K562 (cell line): ENCODE data around the gene LYPD5. TPM values are rescaled to one million over a fixed set of nuclear protein-coding genes. Genes with fewer than 3 reads are reported as not detected.

Source experiments
- ATF3 ChIP-seq, 2 experiments: fragments of 450-650 bp in 1 of 2; sonication (generic) in 1 of 2; formaldehyde crosslinking in 1 of 2; IDR thresholded peaks in 1 of 2; conservative IDR thresholded peaks in 1 of 2; 2 replicates each; pipeline versions ENCODE4 v1.6.1 to v1.8.1; 2016 to 2023; ENCODE audit warnings: mild to moderate bottlenecking in 2 of 2, moderate library complexity in 2 of 2, inconsistent platforms in 1 of 2, missing genetic modification reagents in 1 of 2
- BRF1 ChIP-seq: IDR thresholded peaks from 3 replicates; pipeline ENCODE4 v1.6.1; 2011; ENCODE audit warnings: borderline replicate concordance, mild to moderate bottlenecking; ENCODE audit not compliant: insufficient read length; ENCODE audit errors: extremely low read depth
- CBX1 ChIP-seq: sonication (generic); IDR thresholded peaks from 2 replicates; pipeline ENCODE4 v1.6.1; 2016; ENCODE audit warnings: antibody characterized with exemption, low read depth, mild to moderate bottlenecking
- CREB5 ChIP-seq: fragments of 250-450 bp; sonication (Bioruptor Pico); IDR thresholded peaks from 2 replicates; pipeline ENCODE4 v1.5.0; 2020; ENCODE audit warnings: mild to moderate bottlenecking
- E2F4 ChIP-seq: sonication (generic); formaldehyde crosslinking; IDR thresholded peaks from 2 replicates; pipeline ENCODE4 v1.8.0; 2022; ENCODE audit warnings: mild to moderate bottlenecking, low read depth, missing genetic modification reagents
- EP300 ChIP-seq: IDR thresholded peaks from 2 replicates; pipeline ENCODE4 v1.6.1; 2012; ENCODE audit warnings: low read length, improper control_type of control experiment
- FOXM1 ChIP-seq, 2 experiments: fragments of 450-650 bp in 1 of 2; sonication (generic) in 1 of 2; formaldehyde crosslinking in 1 of 2; IDR thresholded peaks; 2 replicates each; pipeline versions ENCODE4 v1.6.1 to v1.9.0; 2017 to 2022; ENCODE audit warnings: low read depth in 2 of 2, mild to moderate bottlenecking in 2 of 2, missing genetic modification reagents in 1 of 2, moderate library complexity in 1 of 2
- HNRNPLL ChIP-seq: fragments of 200-400 bp; formaldehyde crosslinking; IDR thresholded peaks from 2 replicates; pipeline ENCODE4 v1.6.1; 2017; ENCODE audit warnings: low read length, low read depth, mild to moderate bottlenecking; ENCODE audit not compliant: poor library complexity, severe bottlenecking
- MAZ ChIP-seq, 2 experiments: fragments of 450-650 bp in 1 of 2; sonication (generic) in 1 of 2; formaldehyde crosslinking; IDR thresholded peaks in 1 of 2; conservative IDR thresholded peaks in 1 of 2; 2 replicates each; pipeline versions ENCODE4 v1.4.0 to v1.5.0; 2020; ENCODE audit warnings: mild to moderate bottlenecking in 1 of 2, missing genetic modification reagents in 1 of 2
- MTA3 ChIP-seq: fragments of 450-650 bp; formaldehyde crosslinking; IDR thresholded peaks from 2 replicates; pipeline ENCODE4 v1.6.1; 2017; ENCODE audit warnings: mild to moderate bottlenecking, borderline replicate concordance
- NBN ChIP-seq: fragments of 450-650 bp; IDR thresholded peaks from 2 replicates; pipeline ENCODE4 v1.6.1; 2016; ENCODE audit warnings: low read depth, mild to moderate bottlenecking
- RHOXF2B ChIP-seq: fragments of 250-450 bp; sonication (Bioruptor Pico); conservative IDR thresholded peaks from 2 replicates; pipeline ENCODE4 v1.5.1; 2021
- SIRT6 ChIP-seq: IDR thresholded peaks from one replicate; pipeline ENCODE4 v1.6.1; 2012; ENCODE audit warnings: low read depth, mild to moderate bottlenecking, control low read depth, inconsistent platforms, low read length, moderate library complexity
- STAT6 ChIP-seq: sonication (generic); formaldehyde crosslinking; IDR thresholded peaks from 2 replicates; pipeline ENCODE4 v1.8.1; 2023; ENCODE audit warnings: mild to moderate bottlenecking, missing genetic modification reagents
- ZBTB17 ChIP-seq: fragments of 450-650 bp; formaldehyde crosslinking; IDR thresholded peaks from 2 replicates; pipeline ENCODE4 v1.4.0; 2020; ENCODE audit warnings: mild to moderate bottlenecking
- ZFP30 ChIP-seq: fragments of 250-450 bp; sonication (Bioruptor Pico); IDR thresholded peaks from 2 replicates; pipeline ENCODE4 v1.8.0; 2022; ENCODE audit warnings: moderate library complexity, mild to moderate bottlenecking, inconsistent platforms, borderline replicate concordance
- ZFX ChIP-seq: sonication (generic); formaldehyde crosslinking; IDR thresholded peaks from 2 replicates; pipeline ENCODE4 v1.8.0; 2022; ENCODE audit warnings: mild to moderate bottlenecking, missing genetic modification reagents, moderate library complexity
- ZNF174 ChIP-seq: fragments of 250-450 bp; sonication (Bioruptor Pico); IDR thresholded peaks from 2 replicates; pipeline ENCODE4 v1.4.0; 2020; ENCODE audit warnings: mild to moderate bottlenecking
- ZNF224 ChIP-seq: sonication (generic); formaldehyde crosslinking; IDR thresholded peaks from 2 replicates; pipeline ENCODE4 v1.8.0; 2022; ENCODE audit warnings: mild to moderate bottlenecking, missing genetic modification reagents
- ZNF274 ChIP-seq: IDR thresholded peaks from 2 replicates; pipeline ENCODE4 v1.6.1; 2011; ENCODE audit warnings: low read depth, mild to moderate bottlenecking, low read length, moderate library complexity, borderline replicate concordance
- ZNF57 ChIP-seq: fragments of 450-650 bp; formaldehyde crosslinking; IDR thresholded peaks from 2 replicates; pipeline ENCODE4 v1.4.0; 2020; ENCODE audit warnings: mild to moderate bottlenecking, moderate library complexity
- polyA plus RNA-seq, 8 experiments: library from polyadenylated mRNA; depleted of rRNA in 4 of 8; stranded (reverse) in 5 of 8; unstranded in 3 of 8; fragments of >200 nt; fragmentation: Nextera tagmentation in 2 of 8; fragmentation: Illumina TruSeq in 1 of 8; extraction: Ambion mirVana in 2 of 8; extraction: Trizol in 1 of 8; gene quantifications; 2 replicates each; pipeline versions ENCODE4 v1.2.1 to v1.2.3, GENCODE V29; 2011 to 2014; ENCODE audit warnings: inconsistent platforms in 1 of 8, missing spikeins in 1 of 8
- total RNA-seq, 7 experiments: library from RNA; depleted of rRNA in 6 of 7; stranded (reverse); fragments of >200 nt in 6 of 7; fragmentation: Illumina TruSeq in 2 of 7; extraction: Trizol in 2 of 7; gene quantifications; 2 replicates each; pipeline versions ENCODE4 v1.2.1 to v1.2.3, GENCODE V29; 2011 to 2021; ENCODE audit warnings: low replicate concordance in 1 of 7

LYPD5 gene
- total and polyA plus RNA-seq, 9 of the 15 experiments (the other 6 are each of a cell fraction or from before 2014, with no cell fraction given) = 0.03 to 0.22 (median 0.10) TPM; not detected in 3

GRCh38 chr19:43754503-43755255 lies 47.6 kb downstream of the LYPD5 start, which contains the start of gene SMG9 (continued):
- TF ChIP-seq HNRNPLL (peak; percentile 61), MAZ (CRISPR knock-in tag; conservative IDR thresholded peaks at IDR 0.05 in 1 of 2, IDR thresholded peaks at IDR 0.05 in 1 of 2) (peak; percentile 89 to 95), ZNF174 (CRISPR knock-in tag) (no peak), RHOXF2B (CRISPR knock-in tag) (no peak), STAT6 (CRISPR knock-in tag) (peak; percentile 67; the same call in 1 of the 2 replicates), ZFP30 (CRISPR knock-in tag) (no peak), FOXM1 (IDR thresholded peaks at IDR 0.05; ENCODE audit: low read depth) (no peak), FOXM1 (CRISPR knock-in tag; IDR thresholded peaks at IDR 0.05; ENCODE audit: low read depth) (no peak), ZNF224 (no peak), ZBTB17 (peak; percentile 40; the same call in 1 of the 2 replicates), ZNF57 (no peak), SIRT6 (no peak), CBX1 (peak; percentile 62; the same call in 1 of the 2 replicates), NBN (0 out of 2 replicates have a peak, but pooled peaks have one; percentile 27), E2F4 (CRISPR knock-in tag) (no peak), ZFX (CRISPR knock-in tag) (no peak), ZNF274 (no peak), BRF1 (no peak), EP300 (peak; percentile 19; the same call in 1 of the 2 replicates), MTA3 (peak; percentile 61), CREB5 (no peak), ATF3 (IDR thresholded peaks at IDR 0.05) (no peak), ATF3 (CRISPR knock-in tag; conservative IDR thresholded peaks at IDR 0.05) (no peak)
